Keratinocyte (primary cell): ENCODE measurements around the gene PSAP. TPM values are rescaled to one million over a fixed set of nuclear protein-coding genes. Genes with fewer than 3 reads are reported as not detected.

Source experiments
- DNase-seq: peaks from one replicate; pipeline ENCODE4 v3.0.0-alpha.2; 2011; ENCODE audit warnings: low read depth, missing footprints, low spot score
- FAIRE-seq: peaks from 2 replicates; lab custom pipeline; 2011; peaks lifted over from hg19 to GRCh38; lab: Jason Lieb, UNC
- H2AFZ ChIP-seq: 2 replicates; pipeline ENCODE4 v1.6.0; 2012; ENCODE audit warnings: low read length, control low read depth, inconsistent platforms; ENCODE audit not compliant: control insufficient read depth
- H3K27ac ChIP-seq: 2 replicates; pipeline ENCODE4 v1.5.1; 2011; ENCODE audit warnings: low read length; ENCODE audit not compliant: control insufficient read depth, insufficient read depth
- H3K27me3 ChIP-seq: 3 replicates; pipeline ENCODE4 v1.6.0; 2011; ENCODE audit warnings: low read length; ENCODE audit not compliant: control insufficient read depth, insufficient read depth; ENCODE audit errors: extremely low read depth
- H3K36me3 ChIP-seq, 2 experiments: 2 replicates in 1 of 2; 3 replicates in 1 of 2; pipeline ENCODE4 v1.5.1; 2011; ENCODE audit warnings: low read length in 2 of 2, mild to moderate bottlenecking in 1 of 2; ENCODE audit not compliant: control insufficient read depth in 2 of 2, insufficient read depth in 2 of 2; ENCODE audit errors: extremely low read depth in 1 of 2
- H3K4me1 ChIP-seq: 3 replicates; pipeline ENCODE4 v1.5.1; 2011; ENCODE audit warnings: low read length; ENCODE audit not compliant: control insufficient read depth, insufficient read depth; ENCODE audit errors: extremely low read depth
- H3K4me2 ChIP-seq: 3 replicates; pipeline ENCODE4 v1.6.0; 2011; ENCODE audit warnings: low read depth, low read length; ENCODE audit not compliant: control insufficient read depth, insufficient read depth; ENCODE audit errors: extremely low read depth
- H3K4me3 ChIP-seq, 3 experiments: fragments of 200-600 bp in 1 of 3; sonication (generic) in 1 of 3; 2 replicates in 2 of 3; 3 replicates in 1 of 3; pipeline ENCODE4 v1.5.1; 2011 to 2016; ENCODE audit warnings: low read length in 3 of 3, mild to moderate bottlenecking in 3 of 3, control low read depth in 2 of 3, inconsistent platforms in 1 of 3, low read depth in 1 of 3, mixed read lengths in 1 of 3, mixed run types in 1 of 3, moderate library complexity in 1 of 3; ENCODE audit not compliant: control insufficient read depth in 2 of 3, insufficient read depth in 2 of 3; ENCODE audit errors: extremely low read depth in 1 of 3
- H3K79me2 ChIP-seq: 2 replicates; pipeline ENCODE4 v1.6.0; 2012; ENCODE audit warnings: low read length; ENCODE audit not compliant: control insufficient read depth, insufficient read depth
- H3K9ac ChIP-seq: 3 replicates; pipeline ENCODE4 v1.6.0; 2011; ENCODE audit warnings: low read length; ENCODE audit not compliant: control insufficient read depth, insufficient read depth; ENCODE audit errors: extremely low read depth
- H3K9me1 ChIP-seq: 3 replicates; pipeline ENCODE4 v1.6.0; 2011; ENCODE audit warnings: low read length; ENCODE audit not compliant: control insufficient read depth, insufficient read depth; ENCODE audit errors: extremely low read depth
- H3K9me3 ChIP-seq: 2 replicates; pipeline ENCODE4 v1.5.1; 2012; ENCODE audit warnings: low read depth, low read length; ENCODE audit not compliant: control insufficient read depth
- H4K20me1 ChIP-seq: 3 replicates; pipeline ENCODE4 v1.6.0; 2011; ENCODE audit warnings: low read length; ENCODE audit not compliant: control insufficient read depth, insufficient read depth; ENCODE audit errors: extremely low read depth
- EZH2 ChIP-seq: IDR thresholded peaks from one replicate; pipeline ENCODE4 v1.6.1; 2012; ENCODE audit warnings: inconsistent platforms, mild to moderate bottlenecking, low read length, moderate library complexity
- dilution Hi-C: fragments of 300-500 bp; cut with MboI; formaldehyde crosslinking; loops from one replicate; pipeline ENCODE4 v1.7.0; 2020; ENCODE audit warnings: low sequenced_read_pairs; ENCODE audit not compliant: extremely low pct_ligation_motif_present
- polyA plus RNA-seq, 5 experiments: library from polyadenylated mRNA; depleted of rRNA in 3 of 5; stranded (reverse) in 3 of 5; stranded (forward) in 1 of 5; unstranded in 1 of 5; fragments of >200 nt; gene quantifications; 1 replicate in 1 of 5; 2 replicates in 3 of 5; 3 replicates in 1 of 5; pipeline versions ENCODE4 v1.2.1 to v1.2.3, GENCODE V29; 2011 to 2012; ENCODE audit warnings: missing spikeins in 2 of 5, low read depth in 1 of 5, low replicate concordance in 1 of 5
- TF ChIP-seq, protein P1 (sequence below), 3 experiments: IDR thresholded peaks in 1 of 3; conservative IDR thresholded peaks in 1 of 3; optimal IDR thresholded peaks in 1 of 3; 2 replicates in 2 of 3; 3 replicates in 1 of 3; pipeline versions ENCODE3 to v1.5.1; 2011; ENCODE audit warnings: low read length in 3 of 3, mild to moderate bottlenecking in 3 of 3, moderate library complexity in 2 of 3, control low read depth in 1 of 3, inconsistent platforms in 1 of 3; ENCODE audit not compliant: insufficient read depth in 2 of 3; ENCODE audit errors: extremely low read depth in 1 of 3

PSAP gene
- polyA plus RNA-seq, 1 donor (not counting 4 experiments of a cell fraction or from before 2014, with no cell fraction given), result 1,075 TPM

GRCh38 chr10:71772832-71773220, 78.2 kb downstream of the PSAP start:
- no peaks in the 10 kb centered on the region for H3K9me3 ChIP-seq
- TF ChIP-seq, protein P1, sequence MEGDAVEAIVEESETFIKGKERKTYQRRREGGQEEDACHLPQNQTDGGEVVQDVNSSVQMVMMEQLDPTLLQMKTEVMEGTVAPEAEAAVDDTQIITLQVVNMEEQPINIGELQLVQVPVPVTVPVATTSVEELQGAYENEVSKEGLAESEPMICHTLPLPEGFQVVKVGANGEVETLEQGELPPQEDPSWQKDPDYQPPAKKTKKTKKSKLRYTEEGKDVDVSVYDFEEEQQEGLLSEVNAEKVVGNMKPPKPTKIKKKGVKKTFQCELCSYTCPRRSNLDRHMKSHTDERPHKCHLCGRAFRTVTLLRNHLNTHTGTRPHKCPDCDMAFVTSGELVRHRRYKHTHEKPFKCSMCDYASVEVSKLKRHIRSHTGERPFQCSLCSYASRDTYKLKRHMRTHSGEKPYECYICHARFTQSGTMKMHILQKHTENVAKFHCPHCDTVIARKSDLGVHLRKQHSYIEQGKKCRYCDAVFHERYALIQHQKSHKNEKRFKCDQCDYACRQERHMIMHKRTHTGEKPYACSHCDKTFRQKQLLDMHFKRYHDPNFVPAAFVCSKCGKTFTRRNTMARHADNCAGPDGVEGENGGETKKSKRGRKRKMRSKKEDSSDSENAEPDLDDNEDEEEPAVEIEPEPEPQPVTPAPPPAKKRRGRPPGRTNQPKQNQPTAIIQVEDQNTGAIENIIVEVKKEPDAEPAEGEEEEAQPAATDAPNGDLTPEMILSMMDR (optimal IDR thresholded peaks at IDR 0.05 in 1 of 3, IDR thresholded peaks at IDR 0.05 in 1 of 3, conservative IDR thresholded peaks at IDR 0.05 in 1 of 3; ENCODE audit: extremely low read depth in 1 of 3, insufficient read depth in 2 of 3, low read length in 3 of 3), result no peak
- TF ChIP-seq EZH2, result no peak
- H4K20me1 ChIP-seq, result no peaks in the 10 kb centered on the region
- H3K36me3 ChIP-seq, result no peaks in the 10 kb centered on the region
- H2AFZ ChIP-seq, result peak overlapping the region; percentile 73
- FAIRE-seq (no peak), DNase-seq (no peak)
- peak overlapping the region; percentile 65 to 83 (median 73) for H3K4me3 ChIP-seq
- peaks cover 32% of the 10 kb centered on the region for H3K4me1 ChIP-seq
- H3K4me2 ChIP-seq, result peak overlapping the region; percentile 98
- no peaks in the 10 kb centered on the region for H3K9me1 ChIP-seq
- peaks cover 3% of the 10 kb centered on the region for H3K79me2 ChIP-seq
- peak overlapping the region; percentile 95 for H3K27ac ChIP-seq
- H3K27me3 ChIP-seq, result no peaks in the 10 kb centered on the region
- H3K9ac ChIP-seq, result peak overlapping the region; percentile 88
- dilution Hi-C loops, result no loop called here

- peaks cover 3% of the 10 kb centered on the region for H3K79me2 ChIP-seq
- H4K20me1 ChIP-seq, result no peaks in the 10 kb centered on the region
- dilution Hi-C loops, result no loop called here
- H3K27me3 ChIP-seq, result no peaks in the 10 kb centered on the region
- no peaks in the 10 kb centered on the region for H3K9me1 ChIP-seq
- peak overlapping the region; percentile 88 for H3K9ac ChIP-seq
- no peak overlapping the region for H2AFZ ChIP-seq
- DNase-seq (no peak), FAIRE-seq (no peak)
- H3K4me1 ChIP-seq, result peaks cover 41% of the 10 kb centered on the region
- peak overlapping the region; percentile 65 to 83 (median 73) for H3K4me3 ChIP-seq
- no peaks in the 10 kb centered on the region for H3K36me3 ChIP-seq
- H3K4me2 ChIP-seq, result peak overlapping the region; percentile 98
- no peaks in the 10 kb centered on the region for H3K9me3 ChIP-seq
- no peak overlapping the region for H3K27ac ChIP-seq
- TF ChIP-seq, protein P1 (optimal IDR thresholded peaks at IDR 0.05 in 1 of 3, IDR thresholded peaks at IDR 0.05 in 1 of 3, conservative IDR thresholded peaks at IDR 0.05 in 1 of 3; ENCODE audit: extremely low read depth in 1 of 3, insufficient read depth in 2 of 3, low read length in 3 of 3), result no peak
- TF ChIP-seq EZH2, result no peak
These were observed 79.0 kb downstream of the PSAP start for GRCh38 chr10:71771821-71772617.
